Measurements from ENCODE around the gene USP33.
"Not testable (repeated sequence)": the region's sequence is repeated elsewhere in the genome, so short reads cannot be mapped to it uniquely, and the experiment has no call there.

The USP33 gene

GRCh38 chr1:77686796-77687518 lies 72.7 kb downstream of the USP33 start:
- H3K9ac ChIP-seq (ENCODE audit: low read length): no peak overlapping the region
- 0 out of 2 replicates have a peak, but pooled peaks cover 2% of the 10 kb centered on the region for H3K4me1 ChIP-seq (ENCODE audit: control insufficient read depth, insufficient read depth, low read length)
- peak overlapping the region; percentile 50; the same call in 1 of the 2 replicates for H3K27ac ChIP-seq (ENCODE audit: low read depth, low read length)
- H3K4me3 ChIP-seq (ENCODE audit: low read depth, low read length): peak overlapping the region; percentile 54; the same call in 1 of the 2 replicates
- no peaks in the 10 kb centered on the region for H3K9me3 ChIP-seq (ENCODE audit: control insufficient read depth, insufficient read depth, low read depth, low read length)
- H3K36me3 ChIP-seq (ENCODE audit: control insufficient read depth, insufficient read depth, low read length): no peaks in the 10 kb centered on the region; the same call in 1 of the 2 replicates
- no peaks in the 10 kb centered on the region for H3K27me3 ChIP-seq (ENCODE audit: control insufficient read depth, insufficient read depth, low read length)

- Histone ChIP-seq H3K4me3 (ENCODE audit: low read depth, low read length) (peak overlapping the region; percentile 94), H3K9ac (ENCODE audit: low read length) (peak overlapping the region; percentile 99), H3K4me1 (ENCODE audit: control insufficient read depth, insufficient read depth, low read length) (peaks cover 6% of the 10 kb centered on the region; the same call in 1 of the 2 replicates), H3K27ac (ENCODE audit: low read depth, low read length) (peak overlapping the region; percentile 83), H3K9me3 (ENCODE audit: control insufficient read depth, insufficient read depth, low read depth, low read length) (no peaks in the 10 kb centered on the region), H3K27me3 (ENCODE audit: control insufficient read depth, insufficient read depth, low read length) (no peaks in the 10 kb centered on the region), H3K36me3 (ENCODE audit: control insufficient read depth, insufficient read depth, low read length) (no peaks in the 10 kb centered on the region; the same call in 1 of the 2 replicates)
These were observed 76.2 kb downstream of the USP33 start for GRCh38 chr1:77683160-77684148.

- H3K9ac ChIP-seq (ENCODE audit: low read length): peak within 1 kb of the TSS; percentile 99
- H3K27ac ChIP-seq (ENCODE audit: low read depth, low read length): peak within 1 kb of the TSS; percentile 97
- H3K27me3 ChIP-seq (ENCODE audit: control insufficient read depth, insufficient read depth, low read length): no peaks in the 10 kb centered on the region
- no peaks in the 10 kb centered on the region for H3K9me3 ChIP-seq (ENCODE audit: control insufficient read depth, insufficient read depth, low read depth, low read length)
- peak within 1 kb of the TSS; percentile 94 for H3K4me3 ChIP-seq (ENCODE audit: low read depth, low read length)
- H3K4me1 ChIP-seq (ENCODE audit: control insufficient read depth, insufficient read depth, low read length): peaks cover 6% of the 10 kb centered on the region; the same call in 1 of the 2 replicates
- no peaks in the 10 kb centered on the region; the same call in 1 of the 2 replicates for H3K36me3 ChIP-seq (ENCODE audit: control insufficient read depth, insufficient read depth, low read length)
These were observed 77.0 kb downstream of the USP33 start, which contains the start of gene ZZZ3 for GRCh38 chr1:77682460-77683159. Gene ZZZ3, minus strand, starts transcription at chr1:77682658. Its CDS starts 49,304 bp downstream, at chr1:77633354.

GRCh38 chr1:77680173-77680572 lies 79.5 kb downstream of the USP33 start:
- peaks cover 6% of the 10 kb centered on the region; the same call in 1 of the 2 replicates for H3K4me1 ChIP-seq (ENCODE audit: control insufficient read depth, insufficient read depth, low read length)
- no peaks in the 10 kb centered on the region for H3K9me3 ChIP-seq (ENCODE audit: control insufficient read depth, insufficient read depth, low read depth, low read length)
- H3K27me3 ChIP-seq (ENCODE audit: control insufficient read depth, insufficient read depth, low read length): no peaks in the 10 kb centered on the region
- H3K9ac ChIP-seq (ENCODE audit: low read length): no peak overlapping the region
- H3K4me3 ChIP-seq (ENCODE audit: low read depth, low read length): no peak overlapping the region
- no peak overlapping the region for H3K27ac ChIP-seq (ENCODE audit: low read depth, low read length)
- H3K36me3 ChIP-seq (ENCODE audit: control insufficient read depth, insufficient read depth, low read length): peaks cover 4% of the 10 kb centered on the region

- peaks cover 4% of the 10 kb centered on the region; the same call in 1 of the 2 replicates for H3K4me1 ChIP-seq (ENCODE audit: control insufficient read depth, insufficient read depth, low read length)
- H3K27ac ChIP-seq (ENCODE audit: low read depth, low read length): no peak overlapping the region
- no peak overlapping the region for H3K9ac ChIP-seq (ENCODE audit: low read length)
- no peaks in the 10 kb centered on the region for H3K27me3 ChIP-seq (ENCODE audit: control insufficient read depth, insufficient read depth, low read length)
- peaks cover 4% of the 10 kb centered on the region for H3K36me3 ChIP-seq (ENCODE audit: control insufficient read depth, insufficient read depth, low read length)
- no peaks in the 10 kb centered on the region for H3K9me3 ChIP-seq (ENCODE audit: control insufficient read depth, insufficient read depth, low read depth, low read length)
- H3K4me3 ChIP-seq (ENCODE audit: low read depth, low read length): no peak overlapping the region
These were observed 80.7 kb downstream of the USP33 start for GRCh38 chr1:77678660-77679610.

- H3K9me3 ChIP-seq (ENCODE audit: control insufficient read depth, insufficient read depth, low read depth, low read length); H3K27ac ChIP-seq (ENCODE audit: low read depth, low read length); H3K36me3 ChIP-seq (ENCODE audit: control insufficient read depth, insufficient read depth, low read length); H3K9ac ChIP-seq (ENCODE audit: low read length); H3K4me3 ChIP-seq (ENCODE audit: low read depth, low read length); H3K4me1 ChIP-seq (ENCODE audit: control insufficient read depth, insufficient read depth, low read length); H3K27me3 ChIP-seq (ENCODE audit: control insufficient read depth, insufficient read depth, low read length): not testable (repeated sequence)
These were observed 84.8 kb downstream of the USP33 start for GRCh38 chr1:77674807-77675206.

- Histone ChIP-seq H3K4me1 (ENCODE audit: control insufficient read depth, insufficient read depth, low read length) (peaks cover 7% of the 10 kb centered on the region; the same call in 1 of the 2 replicates), H3K27ac (ENCODE audit: low read depth, low read length) (no peak overlapping the region)
These were observed 85.8 kb downstream of the USP33 start for GRCh38 chr1:77673716-77674355.

GRCh38 chr1:77673030-77673429 lies 86.6 kb downstream of the USP33 start:
- Histone ChIP-seq H3K9ac (ENCODE audit: low read length) (no peak overlapping the region), H3K27ac (ENCODE audit: low read depth, low read length) (no peak overlapping the region), H3K4me1 (ENCODE audit: control insufficient read depth, insufficient read depth, low read length) (peaks cover 7% of the 10 kb centered on the region; the same call in 1 of the 2 replicates), H3K36me3 (ENCODE audit: control insufficient read depth, insufficient read depth, low read length) (peaks cover 4% of the 10 kb centered on the region; the same call in 1 of the 2 replicates), H3K9me3 (ENCODE audit: control insufficient read depth, insufficient read depth, low read depth, low read length) (no peaks in the 10 kb centered on the region), H3K27me3 (ENCODE audit: control insufficient read depth, insufficient read depth, low read length) (no peaks in the 10 kb centered on the region), H3K4me3 (ENCODE audit: low read depth, low read length) (no peak overlapping the region)

More at GRCh38 chr1:77673716-77674355, 85.8 kb downstream of the USP33 start:
- no peaks in the 10 kb centered on the region for H3K27me3 ChIP-seq (ENCODE audit: control insufficient read depth, insufficient read depth, low read length)
- no peak overlapping the region for H3K9ac ChIP-seq (ENCODE audit: low read length)
- H3K4me3 ChIP-seq (ENCODE audit: low read depth, low read length): no peak overlapping the region
- H3K9me3 ChIP-seq (ENCODE audit: control insufficient read depth, insufficient read depth, low read depth, low read length): no peaks in the 10 kb centered on the region
- H3K36me3 ChIP-seq (ENCODE audit: control insufficient read depth, insufficient read depth, low read length): peaks cover 4% of the 10 kb centered on the region; the same call in 1 of the 2 replicates

- H3K27me3 ChIP-seq (ENCODE audit: control insufficient read depth, insufficient read depth, low read length): no peaks in the 10 kb centered on the region
- H3K9me3 ChIP-seq (ENCODE audit: control insufficient read depth, insufficient read depth, low read depth, low read length): no peaks in the 10 kb centered on the region
- H3K36me3 ChIP-seq (ENCODE audit: control insufficient read depth, insufficient read depth, low read length): peaks cover 4% of the 10 kb centered on the region; the same call in 1 of the 2 replicates
- no peak overlapping the region for H3K27ac ChIP-seq (ENCODE audit: low read depth, low read length)
- H3K4me3 ChIP-seq (ENCODE audit: low read depth, low read length): no peak overlapping the region
- no peak overlapping the region for H3K9ac ChIP-seq (ENCODE audit: low read length)
- peaks cover 8% of the 10 kb centered on the region for H3K4me1 ChIP-seq (ENCODE audit: control insufficient read depth, insufficient read depth, low read length)
These were observed 87.3 kb downstream of the USP33 start for GRCh38 chr1:77672374-77672773.

Data from HUES6 (cell line).